Tibial nerve (tissue), 4 donors: ENCODE measurements around the gene LLPH. TPM values are rescaled to one million over a fixed set of nuclear protein-coding genes. Genes with fewer than 3 reads are reported as not detected.

ENCODE experiments used
- DNase-seq, 2 donors: peaks; one replicate each; pipeline ENCODE4 v3.0.0-alpha.2; 2019; ENCODE audit warnings: low spot score in 2 of 2
- H3K27ac ChIP-seq, 4 donors: fragments of 200-600 bp; sonication (generic) in 3 of 4; one replicate each; pipeline ENCODE4 v1.5.1; 2017 to 2019; ENCODE audit warnings: mild to moderate bottlenecking in 1 of 4
- H3K27me3 ChIP-seq, 2 donors: fragments of 200-600 bp; sonication (generic) in 1 of 2; one replicate each; pipeline versions ENCODE4 v1.5.1 to v1.6.0; 2017 to 2019
- H3K36me3 ChIP-seq, 3 donors: fragments of 200-600 bp; sonication (generic); one replicate each; pipeline ENCODE4 v1.5.1; 2018 to 2019
- H3K4me1 ChIP-seq, 4 donors: fragments of 200-600 bp; sonication (generic) in 3 of 4; one replicate each; pipeline ENCODE4 v1.5.1; 2017 to 2019
- H3K4me3 ChIP-seq, 4 donors: fragments of 200-600 bp; sonication (generic) in 3 of 4; one replicate each; pipeline ENCODE4 v1.5.1; 2017 to 2019; ENCODE audit warnings: mild to moderate bottlenecking in 1 of 4, moderate library complexity in 1 of 4
- H3K9me3 ChIP-seq, 4 donors: fragments of 200-600 bp; sonication (generic) in 3 of 4; one replicate each; pipeline ENCODE4 v1.5.1; 2017 to 2019
- EP300 ChIP-seq, 2 donors: sonication (generic); formaldehyde crosslinking; IDR thresholded peaks; one replicate each; pipeline ENCODE4 v1.6.1; 2017; ENCODE audit warnings: antibody characterized with exemption in 2 of 2, mild to moderate bottlenecking in 1 of 2
- POLR2A ChIP-seq, 2 donors: fragments of 450-650 bp; IDR thresholded peaks; one replicate each; pipeline ENCODE4 v1.6.1; 2017; ENCODE audit warnings: antibody characterized with exemption in 2 of 2, mild to moderate bottlenecking in 2 of 2, moderate library complexity in 2 of 2
- WGBS, 2 donors: methylation state at CpG; one replicate each; pipeline ENCODE4 v1.1.5; 2018; 5-methylcytosine and 5-hydroxymethylcytosine counted together
- total RNA-seq, 4 donors: library from RNA; depleted of rRNA; stranded (reverse); fragments of >200 nt; gene quantifications; one replicate each; pipeline ENCODE4 v1.1.0, GENCODE V29; 2016
- TF ChIP-seq, protein P1 (sequence below), 5 experiments: fragments of 200-600 bp in 3 of 5; fragments of 450-650 bp in 2 of 5; sonication (generic) in 3 of 5; IDR thresholded peaks; one replicate each; pipeline ENCODE4 v1.5.1; 2016 to 2019; ENCODE audit warnings: antibody characterized with exemption in 5 of 5, mild to moderate bottlenecking in 3 of 5, moderate library complexity in 2 of 5

The LLPH gene
- total RNA-seq, 4 donors from 2014 or later: 4.1 to 4.8 (median 4.4) TPM

DNA sequence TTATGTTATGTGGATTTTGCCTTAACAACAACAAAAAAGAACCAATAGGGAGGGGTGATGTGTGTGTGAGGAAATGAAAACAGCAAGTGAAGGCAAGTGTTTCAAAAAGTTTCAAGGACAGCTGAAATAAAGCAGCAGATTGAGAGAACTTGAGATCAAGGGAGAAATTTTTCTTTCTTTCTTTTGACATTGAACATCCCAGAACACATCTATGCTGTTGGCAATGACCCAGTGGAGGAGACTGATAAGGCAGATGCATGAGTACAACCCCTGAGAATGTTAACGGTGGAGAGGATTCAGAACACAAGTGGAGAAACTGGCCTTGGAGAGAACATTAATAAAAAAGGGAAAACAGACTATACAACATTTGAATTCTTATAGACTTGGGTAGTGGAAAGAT lies 2.9 kb downstream of the LLPH start:
- Histone ChIP-seq H3K9me3 (no peaks in the 10 kb centered on the region), H3K4me1 (peaks cover 0 to 39% (median 14%) of the 10 kb centered on the region in 4 donors), H3K36me3 (peaks cover 3 to 60% (median 17%) of the 10 kb centered on the region in 3 donors), H3K4me3 (no peak overlapping the region), H3K27ac (no peak overlapping the region), H3K27me3 (no peaks in the 10 kb centered on the region)
- WGBS, 2 donors: 74 to 81% methylated on average over 1 of the region's 1 CpG
- DNase-seq: no peak
- TF ChIP-seq POLR2A (IDR thresholded peaks at IDR 0.05): no peak
- TF ChIP-seq EP300 (IDR thresholded peaks at IDR 0.05): no peak
- TF ChIP-seq, protein P1, sequence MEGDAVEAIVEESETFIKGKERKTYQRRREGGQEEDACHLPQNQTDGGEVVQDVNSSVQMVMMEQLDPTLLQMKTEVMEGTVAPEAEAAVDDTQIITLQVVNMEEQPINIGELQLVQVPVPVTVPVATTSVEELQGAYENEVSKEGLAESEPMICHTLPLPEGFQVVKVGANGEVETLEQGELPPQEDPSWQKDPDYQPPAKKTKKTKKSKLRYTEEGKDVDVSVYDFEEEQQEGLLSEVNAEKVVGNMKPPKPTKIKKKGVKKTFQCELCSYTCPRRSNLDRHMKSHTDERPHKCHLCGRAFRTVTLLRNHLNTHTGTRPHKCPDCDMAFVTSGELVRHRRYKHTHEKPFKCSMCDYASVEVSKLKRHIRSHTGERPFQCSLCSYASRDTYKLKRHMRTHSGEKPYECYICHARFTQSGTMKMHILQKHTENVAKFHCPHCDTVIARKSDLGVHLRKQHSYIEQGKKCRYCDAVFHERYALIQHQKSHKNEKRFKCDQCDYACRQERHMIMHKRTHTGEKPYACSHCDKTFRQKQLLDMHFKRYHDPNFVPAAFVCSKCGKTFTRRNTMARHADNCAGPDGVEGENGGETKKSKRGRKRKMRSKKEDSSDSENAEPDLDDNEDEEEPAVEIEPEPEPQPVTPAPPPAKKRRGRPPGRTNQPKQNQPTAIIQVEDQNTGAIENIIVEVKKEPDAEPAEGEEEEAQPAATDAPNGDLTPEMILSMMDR (IDR thresholded peaks at IDR 0.05): no peak

DNA sequence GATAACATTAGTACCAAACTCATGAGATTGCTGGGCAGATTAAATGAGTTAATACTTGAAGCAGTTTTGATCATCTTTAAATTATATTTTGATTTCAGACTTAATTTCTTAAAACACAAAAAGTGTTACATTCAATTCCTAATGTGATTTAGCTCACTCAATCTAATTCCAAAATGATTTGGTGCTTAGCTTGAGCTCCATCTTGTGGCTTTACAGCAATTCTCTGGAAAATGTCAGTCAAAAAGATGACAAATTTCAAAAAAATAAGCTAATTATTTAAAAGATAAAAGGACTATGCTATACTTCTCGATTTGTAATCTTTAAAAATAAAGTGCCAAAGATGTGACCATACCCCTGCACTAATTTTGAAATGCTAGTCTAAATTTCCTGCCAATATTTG lies 10.1 kb downstream of the LLPH start:
- no peak overlapping the region for H3K27ac ChIP-seq
- no peaks in the 10 kb centered on the region for H3K27me3 ChIP-seq
- 86 to 89% methylated on average over 1 of the region's 1 CpG for WGBS, 2 donors
- no peak overlapping the region for H3K4me3 ChIP-seq
- no peak for DNase-seq
- H3K9me3 ChIP-seq: no peaks in the 10 kb centered on the region
- TF ChIP-seq POLR2A (IDR thresholded peaks at IDR 0.05) (no peak), EP300 (IDR thresholded peaks at IDR 0.05) (no peak)
- TF ChIP-seq, protein P1 (IDR thresholded peaks at IDR 0.05): no peak
- H3K36me3 ChIP-seq: peaks cover 3 to 44% (median 11%) of the 10 kb centered on the region in 3 donors
- peaks cover 0 to 4% (median 0%) of the 10 kb centered on the region in 4 donors for H3K4me1 ChIP-seq

DNA sequence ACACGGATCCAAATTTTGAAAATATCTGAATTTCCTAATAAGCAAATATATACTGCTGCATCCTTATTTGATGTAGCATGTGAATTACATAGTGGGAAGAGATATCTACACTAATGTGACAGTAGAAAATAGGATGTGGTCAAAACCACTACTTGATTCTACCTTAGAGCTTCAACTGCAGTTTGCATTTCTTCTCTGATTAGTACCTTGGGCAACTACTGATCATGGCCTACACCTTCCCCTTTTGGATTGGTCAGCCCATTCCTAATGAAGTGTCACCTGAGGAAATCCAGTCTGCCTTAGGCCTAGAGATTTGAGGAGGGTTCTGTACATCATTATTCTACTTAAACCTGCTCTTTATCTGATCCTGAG lies 10.7 kb downstream of the LLPH start:
- H3K36me3 ChIP-seq: peaks cover 3 to 38% (median 8%) of the 10 kb centered on the region in 3 donors
- 98% methylated on average over 1 of the region's 1 CpG for WGBS, 2 donors
- H3K27me3 ChIP-seq: no peaks in the 10 kb centered on the region
- H3K4me3 ChIP-seq: no peak overlapping the region
- DNase-seq: no peak
- TF ChIP-seq, protein P1 (IDR thresholded peaks at IDR 0.05): no peak
- TF ChIP-seq POLR2A (IDR thresholded peaks at IDR 0.05) (no peak), EP300 (IDR thresholded peaks at IDR 0.05) (no peak)
- H3K27ac ChIP-seq: no peak overlapping the region
- H3K4me1 ChIP-seq: peaks cover 0 to 4% (median 1%) of the 10 kb centered on the region in 4 donors
- no peaks in the 10 kb centered on the region for H3K9me3 ChIP-seq

DNA sequence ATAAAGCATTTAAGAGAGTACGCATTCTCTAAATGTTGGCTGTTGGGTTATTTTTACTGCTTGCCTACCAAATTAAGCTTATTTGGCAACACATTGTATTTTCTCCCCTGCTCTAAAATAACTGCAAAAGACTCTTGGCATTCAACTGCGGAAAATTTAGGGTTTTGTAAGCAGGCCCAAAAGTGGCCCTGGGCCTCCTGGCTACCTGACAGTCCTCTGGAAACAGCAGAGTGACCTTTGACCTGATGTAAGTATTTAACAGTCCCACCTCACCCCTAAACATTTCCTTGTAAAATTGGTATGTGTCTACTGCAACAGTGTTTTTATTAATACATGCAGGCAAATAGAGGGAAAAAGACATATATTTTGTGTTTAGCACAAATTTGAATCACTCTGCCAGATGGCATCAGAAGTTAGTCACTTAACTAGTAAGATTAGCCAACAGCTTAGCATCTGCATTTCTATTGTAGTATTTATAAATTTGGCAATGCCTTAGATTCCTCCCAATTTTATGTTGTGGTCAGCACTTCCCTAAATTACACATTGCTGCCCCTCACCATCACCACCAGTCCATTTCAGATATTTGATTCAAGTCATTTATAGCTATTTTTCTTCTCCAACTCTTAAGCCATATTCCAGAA lies 11.2 kb downstream of the LLPH start:
- no peaks in the 10 kb centered on the region for H3K27me3 ChIP-seq

More for the DNA sequence above, 11.2 kb downstream of the LLPH start:
- Histone ChIP-seq H3K9me3 (no peaks in the 10 kb centered on the region), H3K4me1 (peaks cover 0 to 4% (median 2%) of the 10 kb centered on the region in 4 donors), H3K36me3 (peaks cover 3 to 33% (median 4%) of the 10 kb centered on the region in 3 donors), H3K27ac (no peak overlapping the region), H3K4me3 (no peak overlapping the region)
- TF ChIP-seq, protein P1 (IDR thresholded peaks at IDR 0.05): no peak
- TF ChIP-seq EP300 (IDR thresholded peaks at IDR 0.05): no peak
- no peak for TF ChIP-seq POLR2A (IDR thresholded peaks at IDR 0.05)
- no peak for DNase-seq
- WGBS, 2 donors: 74 to 79% methylated on average over 2 of the region's 2 CpGs
